DND-41 (cell line): ENCODE data around the gene TBC1D1.

Source experiments
- ATAC-seq: fragments of 200-7000 bp; cut with Tn5 transposase; 3 replicates; pipeline ENCODE4 v1.9.1; 2021; ENCODE audit warnings: low read depth; ENCODE audit not compliant: insufficient read depth
- DNase-seq: peaks from one replicate; pipeline ENCODE4 v3.0.0-alpha.2; 2020
- H2AFZ ChIP-seq: 2 replicates; pipeline ENCODE4 v1.6.0; 2012; ENCODE audit warnings: low read depth, low read length
- H3K27ac ChIP-seq: 2 replicates; pipeline ENCODE4 v1.5.1; 2012; ENCODE audit warnings: low read length, inconsistent platforms
- H3K27me3 ChIP-seq: fragments of 200-600 bp; sonication (generic); 2 replicates; pipeline ENCODE4 v1.6.0; 2012; ENCODE audit warnings: low read length, mild to moderate bottlenecking, inconsistent platforms; ENCODE audit not compliant: insufficient read depth, poor library complexity
- H3K36me3 ChIP-seq: 2 replicates; pipeline ENCODE4 v1.5.1; 2012; ENCODE audit warnings: low read length, inconsistent platforms; ENCODE audit not compliant: insufficient read depth
- H3K4me1 ChIP-seq: 2 replicates; pipeline ENCODE4 v1.5.1; 2012; ENCODE audit warnings: mild to moderate bottlenecking, low read length; ENCODE audit not compliant: insufficient read depth
- H3K4me2 ChIP-seq: 2 replicates; pipeline ENCODE4 v1.6.0; 2012; ENCODE audit warnings: mild to moderate bottlenecking, moderate library complexity, low read length, inconsistent platforms; ENCODE audit not compliant: insufficient read depth
- H3K4me3 ChIP-seq, 2 experiments: fragments of 200-600 bp in 1 of 2; shearing (Covaris generic) in 1 of 2; 2 replicates each; pipeline ENCODE4 v1.5.1; 2012 to 2016; ENCODE audit warnings: inconsistent platforms in 2 of 2, low read length in 2 of 2, mild to moderate bottlenecking in 2 of 2, low read depth in 1 of 2, moderate library complexity in 1 of 2
- H3K79me2 ChIP-seq: 2 replicates; pipeline ENCODE4 v1.6.0; 2012; ENCODE audit warnings: low read length, inconsistent platforms; ENCODE audit not compliant: insufficient read depth
- H3K9ac ChIP-seq: 2 replicates; pipeline ENCODE4 v1.6.0; 2012; ENCODE audit warnings: low read depth, mild to moderate bottlenecking, inconsistent platforms, low read length, moderate library complexity
- H3K9me3 ChIP-seq: 2 replicates; pipeline ENCODE4 v1.5.1; 2012; ENCODE audit warnings: low read length, moderate library complexity, mild to moderate bottlenecking, inconsistent platforms; ENCODE audit not compliant: insufficient read depth, severe bottlenecking
- H4K20me1 ChIP-seq: 2 replicates; pipeline ENCODE4 v1.6.0; 2012; ENCODE audit warnings: low read length; ENCODE audit not compliant: insufficient read depth
- CTCF ChIP-seq: IDR thresholded peaks from 2 replicates; pipeline ENCODE4 v1.5.1; 2012; ENCODE audit warnings: borderline replicate concordance, low read length, moderate library complexity, mild to moderate bottlenecking; ENCODE audit not compliant: poor library complexity, severe bottlenecking; ENCODE audit errors: extremely low read depth
- EZH2 ChIP-seq: IDR thresholded peaks from 3 replicates; pipeline ENCODE4 v1.6.1; 2012; ENCODE audit warnings: borderline replicate concordance, low read depth, mild to moderate bottlenecking, moderate library complexity, low read length, inconsistent platforms; ENCODE audit not compliant: severe bottlenecking

The TBC1D1 gene

GRCh38 chr4:37902738-37903693 lies 12.1 kb downstream of the TBC1D1 start:
- no peak overlapping the region for H2AFZ ChIP-seq
- TF ChIP-seq CTCF (no peak), EZH2 (no peak)
- no peak overlapping the region for H3K4me3 ChIP-seq
- H3K36me3 ChIP-seq = peaks cover 26% of the 10 kb centered on the region
- H3K27me3 ChIP-seq = no peaks in the 10 kb centered on the region
- no peak for ATAC-seq
- no peak overlapping the region for H3K4me2 ChIP-seq
- H3K27ac ChIP-seq = no peak overlapping the region
- H3K9me3 ChIP-seq = no peaks in the 10 kb centered on the region
- peaks cover 26% of the 10 kb centered on the region for H3K79me2 ChIP-seq
- H3K9ac ChIP-seq = no peak overlapping the region
- DNase-seq = no peak
- 0 out of 2 replicates have a peak, but pooled peaks cover 11% of the 10 kb centered on the region for H4K20me1 ChIP-seq
- no peaks in the 10 kb centered on the region for H3K4me1 ChIP-seq

GRCh38 chr4:37903901-37904300 lies 13.0 kb downstream of the TBC1D1 start:
- H2AFZ ChIP-seq = no peak overlapping the region
- peaks cover 26% of the 10 kb centered on the region for H3K36me3 ChIP-seq
- no peak overlapping the region for H3K4me3 ChIP-seq
- DNase-seq = no peak
- peaks cover 18% of the 10 kb centered on the region for H3K79me2 ChIP-seq
- H3K9ac ChIP-seq = no peak overlapping the region
- no peaks in the 10 kb centered on the region for H3K27me3 ChIP-seq
- ATAC-seq = no peak
- no peaks in the 10 kb centered on the region for H3K9me3 ChIP-seq
- no peaks in the 10 kb centered on the region for H3K4me1 ChIP-seq
- TF ChIP-seq EZH2 = no peak
- no peak for TF ChIP-seq CTCF
- H3K4me2 ChIP-seq = no peak overlapping the region
- no peak overlapping the region for H3K27ac ChIP-seq
- 0 out of 2 replicates have a peak, but pooled peaks cover 6% of the 10 kb centered on the region for H4K20me1 ChIP-seq

- H3K27ac ChIP-seq = no peak overlapping the region
Measured at GRCh38 chr4:37904824-37905223, 13.9 kb downstream of the TBC1D1 start.

More at GRCh38 chr4:37904824-37905223, 13.9 kb downstream of the TBC1D1 start:
- ATAC-seq = no peak
- no peaks in the 10 kb centered on the region for H3K27me3 ChIP-seq
- TF ChIP-seq EZH2 (no peak), CTCF (no peak)
- H3K9me3 ChIP-seq = no peaks in the 10 kb centered on the region
- peaks cover 26% of the 10 kb centered on the region for H3K36me3 ChIP-seq
- no peak overlapping the region for H3K4me2 ChIP-seq
- no peak overlapping the region for H2AFZ ChIP-seq
- H3K4me3 ChIP-seq = no peak overlapping the region
- 0 out of 2 replicates have a peak, but pooled peaks cover 6% of the 10 kb centered on the region for H4K20me1 ChIP-seq
- H3K4me1 ChIP-seq = no peaks in the 10 kb centered on the region
- no peak for DNase-seq
- no peak overlapping the region for H3K9ac ChIP-seq
- H3K79me2 ChIP-seq = peaks cover 11% of the 10 kb centered on the region
